Muscle layer of duodenum (tissue), 2 donors: ENCODE results near the gene SKIC2.
A peak's percentile ranks its signal among the peaks of the same experiment; 100 is the strongest.
"Not testable (repeated sequence)": the region's sequence is repeated elsewhere in the genome, so short reads cannot be mapped to it uniquely, and the experiment has no call there.

Experiments
- H3K27ac ChIP-seq: one replicate; pipeline ENCODE4 v1.7.0; 2013; ENCODE audit warnings: mild to moderate bottlenecking, low read length
- H3K27me3 ChIP-seq: one replicate; pipeline ENCODE4 v1.7.0; 2013; ENCODE audit warnings: low read depth, mild to moderate bottlenecking, control low read depth, low read length
- H3K36me3 ChIP-seq, 2 donors: one replicate each; pipeline ENCODE4 v1.7.0; 2013; ENCODE audit warnings: low read length in 2 of 2, control low read depth in 1 of 2, mild to moderate bottlenecking in 1 of 2; ENCODE audit not compliant: insufficient read depth in 2 of 2, control insufficient read depth in 1 of 2
- H3K4me1 ChIP-seq, 2 donors: one replicate each; pipeline ENCODE4 v1.7.0; 2013; ENCODE audit warnings: low read length in 2 of 2, mild to moderate bottlenecking in 2 of 2, control low read depth in 1 of 2, moderate library complexity in 1 of 2; ENCODE audit not compliant: insufficient read depth in 2 of 2, control insufficient read depth in 1 of 2
- H3K4me3 ChIP-seq, 2 donors: one replicate each; pipeline ENCODE4 v1.7.0; 2013; ENCODE audit warnings: low read length in 2 of 2, low read depth in 1 of 2, mild to moderate bottlenecking in 1 of 2
- H3K9me3 ChIP-seq, 2 donors: one replicate each; pipeline ENCODE4 v1.7.0; 2013; ENCODE audit warnings: low read length in 2 of 2, control low read depth in 1 of 2, mild to moderate bottlenecking in 1 of 2; ENCODE audit not compliant: control insufficient read depth in 1 of 2
- donor health status: healthy.

Gene SKIC2

DNA sequence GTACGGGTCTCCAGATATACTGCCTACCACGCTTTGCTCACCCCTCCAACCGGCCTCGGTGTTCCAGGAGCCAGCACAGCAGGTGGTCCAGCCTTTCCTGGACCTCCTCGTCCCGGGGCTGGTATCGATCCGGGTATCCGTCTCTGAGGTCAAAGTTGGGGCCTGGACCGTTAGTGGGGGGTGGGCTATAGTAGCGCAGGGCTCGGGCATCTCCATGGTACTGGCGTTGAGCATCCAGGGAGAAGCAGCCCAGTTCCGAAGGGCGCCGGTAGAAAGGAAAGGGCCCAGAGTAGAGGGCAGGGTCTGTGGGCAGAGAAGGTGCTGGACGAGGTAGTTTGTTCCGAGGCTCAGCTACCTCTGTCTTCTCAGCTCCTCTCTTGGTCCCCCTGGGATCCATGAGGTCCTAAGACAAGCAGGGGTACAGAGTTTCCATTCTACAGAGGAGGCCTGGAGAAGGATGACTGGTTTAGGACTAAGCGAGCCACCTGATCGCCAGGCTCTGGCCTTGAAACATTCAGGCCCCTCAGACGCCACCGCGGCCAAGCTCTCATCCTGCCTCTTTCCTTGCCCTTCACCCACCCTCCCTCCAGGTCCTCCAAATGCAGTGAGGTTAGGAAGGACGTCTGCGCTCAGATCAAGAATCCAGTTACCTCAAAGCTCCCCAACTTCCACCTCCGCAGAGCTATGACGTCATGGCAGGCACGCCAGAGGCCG, 12.5 kb downstream of the SKIC2 start:
- Histone ChIP-seq H3K4me1 (peaks cover 6 to 26% of the 10 kb centered on the region in 2 donors), H3K4me3 (peak overlapping the region; percentile 85 to 97), H3K36me3 (peaks cover 22 to 56% of the 10 kb centered on the region in 2 donors), H3K27ac (peak overlapping the region; percentile 99), H3K9me3 (no peaks in the 10 kb centered on the region), H3K27me3 (no peaks in the 10 kb centered on the region)

DNA sequence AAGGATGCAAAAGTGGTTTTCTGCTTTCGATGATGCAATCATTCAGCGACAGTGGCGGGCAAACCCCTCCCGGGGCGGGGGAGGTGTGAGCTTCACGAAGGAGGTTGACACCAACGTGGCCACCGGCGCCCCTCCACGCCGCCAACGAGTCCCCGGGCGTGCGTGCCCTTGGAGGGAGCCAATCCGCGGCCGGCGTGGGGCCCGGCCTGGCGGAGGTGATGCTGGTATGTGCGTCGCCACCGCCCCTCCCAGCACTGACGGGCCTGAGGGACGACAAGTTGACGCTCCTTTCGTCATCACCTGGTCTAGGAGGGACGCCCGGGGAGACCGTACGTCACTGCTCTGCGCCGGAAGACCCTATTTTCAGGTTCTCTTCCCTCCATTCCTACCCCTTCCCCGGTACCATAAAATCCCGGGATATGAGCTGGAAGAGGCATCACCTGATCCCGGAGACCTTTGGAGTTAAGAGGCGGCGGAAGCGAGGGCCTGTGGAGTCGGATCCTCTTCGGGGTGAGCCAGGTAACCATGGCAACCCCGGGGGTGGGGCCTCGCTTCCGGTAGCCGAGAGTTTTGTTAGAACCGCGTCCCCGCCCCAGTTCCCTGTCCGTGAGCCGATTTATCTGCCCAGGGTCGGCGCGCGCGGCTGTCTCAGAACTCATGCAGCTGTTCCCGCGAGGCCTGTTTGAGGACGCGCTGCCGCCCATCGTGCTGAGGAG, 13.2 kb downstream of the SKIC2 start, which contains the start of gene DXO:
Gene DXO, minus strand, starts transcription at position 146 of the 716 bp plus-strand sequence. CDS start 463 bp downstream, outside the sequence.
- H3K27me3 ChIP-seq, result no peaks in the 10 kb centered on the region
- peak within 1 kb of the TSS; percentile 85 to 97 for H3K4me3 ChIP-seq
- peaks cover 15 to 49% of the 10 kb centered on the region in 2 donors for H3K36me3 ChIP-seq
- peak within 1 kb of the TSS; percentile 99 for H3K27ac ChIP-seq
- H3K9me3 ChIP-seq, result no peaks in the 10 kb centered on the region
- H3K4me1 ChIP-seq, result peaks cover 6 to 26% of the 10 kb centered on the region in 2 donors

DNA sequence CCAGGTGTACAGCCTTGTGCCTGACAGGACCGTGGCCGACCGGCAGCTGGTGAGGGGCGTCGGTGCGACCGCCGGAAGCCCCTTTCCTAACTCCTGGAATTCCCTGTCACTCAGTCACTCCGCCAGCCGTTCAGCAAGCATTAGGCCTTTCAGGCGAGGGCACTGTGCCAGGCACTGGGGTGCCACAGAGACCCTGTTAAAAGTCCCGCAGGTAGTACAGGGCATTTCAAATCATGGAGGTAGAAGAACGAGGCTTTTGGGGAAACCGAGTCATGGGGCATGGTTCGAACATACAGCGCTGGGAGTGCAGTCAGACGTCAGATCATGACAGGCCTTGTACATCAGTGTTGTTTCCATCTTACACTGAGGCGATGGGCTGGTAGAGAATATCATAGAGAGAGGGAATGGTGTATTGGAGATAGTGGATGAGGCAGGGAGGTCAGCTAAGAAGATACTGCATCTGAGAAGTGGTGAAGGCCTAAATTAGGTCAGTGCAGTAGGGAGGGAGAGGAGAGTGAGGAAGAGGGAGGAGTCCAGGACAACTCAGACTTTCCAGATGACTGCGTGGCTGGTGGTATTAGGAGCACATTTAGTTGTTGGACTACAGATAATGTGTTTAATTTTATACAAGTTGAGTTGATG, 13.9 kb downstream of the SKIC2 start:
- Histone ChIP-seq H3K9me3 (no peaks in the 10 kb centered on the region), H3K4me1 (peaks cover 6 to 26% of the 10 kb centered on the region in 2 donors), H3K4me3 (peak overlapping the region; percentile 85 to 97), H3K27me3 (no peaks in the 10 kb centered on the region), H3K27ac (peak overlapping the region; percentile 99), H3K36me3 (peaks cover 13 to 42% of the 10 kb centered on the region in 2 donors)

DNA sequence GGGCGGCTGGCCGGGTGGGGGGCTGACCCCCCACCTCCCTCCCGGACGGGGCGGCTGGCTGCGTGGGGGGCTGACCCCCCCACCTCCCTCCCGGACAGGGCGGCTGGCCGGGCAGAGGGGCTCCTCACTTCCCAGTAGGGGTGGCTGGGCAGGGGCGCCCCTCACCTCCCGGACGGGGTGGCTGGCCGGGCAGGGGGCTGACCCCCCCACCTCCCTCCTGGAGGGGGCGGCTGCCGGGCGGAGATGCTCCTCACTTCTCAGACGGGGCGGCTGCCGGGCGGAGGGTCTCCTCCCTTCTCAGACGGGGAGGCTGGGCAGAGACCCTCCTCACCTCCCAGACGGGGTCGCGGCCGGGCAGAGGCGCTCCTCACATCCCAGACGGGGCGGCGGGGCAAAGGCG, 17.1 kb downstream of the SKIC2 start:
- not testable (repeated sequence) for H3K27ac ChIP-seq, H3K9me3 ChIP-seq, H3K27me3 ChIP-seq, H3K4me3 ChIP-seq
- peaks cover 6 to 18% of the 10 kb centered on the region in 2 donors for H3K4me1 ChIP-seq
- H3K36me3 ChIP-seq, result peaks cover 11 to 30% of the 10 kb centered on the region in 2 donors

DNA sequence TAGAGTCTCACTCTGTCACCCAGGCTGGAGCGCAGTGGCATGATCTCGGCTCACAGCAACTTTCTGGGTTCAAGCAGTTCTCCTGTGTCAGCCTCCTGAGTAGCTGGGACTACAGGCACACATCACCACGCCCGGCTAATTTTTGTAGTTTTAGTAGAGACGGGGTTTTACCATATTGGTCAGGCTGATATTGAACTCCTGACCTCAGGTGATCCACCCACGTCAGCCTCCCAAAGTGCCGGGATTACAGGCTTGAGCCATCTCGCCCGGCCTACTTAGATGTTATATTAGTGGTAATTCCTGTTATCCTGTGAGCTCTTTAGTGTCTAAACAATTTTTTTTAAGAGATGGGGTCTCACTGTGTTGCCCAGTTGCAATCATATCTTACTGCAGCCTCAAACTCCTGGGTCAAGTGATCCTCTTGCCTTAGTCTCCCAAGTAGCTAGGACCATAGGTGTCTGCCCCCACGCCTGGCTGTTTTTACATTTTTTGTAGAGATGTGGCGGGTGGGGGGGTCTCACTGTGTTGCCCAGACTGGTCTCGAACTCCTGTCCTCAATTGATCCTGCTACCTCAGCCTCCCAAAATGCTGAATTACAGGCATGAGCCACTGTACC, 18.9 kb downstream of the SKIC2 start:
- H3K27me3 ChIP-seq, result no peaks in the 10 kb centered on the region
- H3K4me3 ChIP-seq, result no peak overlapping the region
- no peak overlapping the region for H3K27ac ChIP-seq
- H3K9me3 ChIP-seq, result no peaks in the 10 kb centered on the region
- peaks cover 11 to 16% of the 10 kb centered on the region in 2 donors for H3K36me3 ChIP-seq
- peaks cover 6 to 8% of the 10 kb centered on the region in 2 donors for H3K4me1 ChIP-seq

DNA sequence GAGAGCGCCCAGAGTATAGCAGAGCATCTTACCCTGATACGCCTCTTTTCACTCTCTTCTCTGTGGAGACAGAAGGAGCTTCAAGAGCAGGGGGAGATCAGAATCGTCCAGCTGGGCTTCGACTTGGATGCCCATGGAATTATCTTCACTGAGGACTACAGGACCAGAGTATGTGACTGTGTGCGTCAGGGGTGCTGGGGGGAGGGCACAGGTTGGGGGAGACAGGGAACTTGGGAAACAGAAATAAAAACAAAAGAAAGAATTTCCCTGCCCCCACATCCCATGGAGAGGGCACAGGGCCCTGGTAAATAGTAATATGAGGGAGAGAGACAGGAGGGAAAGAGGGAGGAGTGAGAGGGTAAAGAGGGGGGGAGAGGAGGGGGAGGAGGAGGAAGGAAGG, 19.9 kb downstream of the SKIC2 start:
- no peaks in the 10 kb centered on the region for H3K4me1 ChIP-seq
- H3K27ac ChIP-seq, result no peak overlapping the region
- H3K9me3 ChIP-seq, result no peaks in the 10 kb centered on the region
- peaks cover 11 to 16% of the 10 kb centered on the region in 2 donors for H3K36me3 ChIP-seq
- no peak overlapping the region for H3K4me3 ChIP-seq
- no peaks in the 10 kb centered on the region for H3K27me3 ChIP-seq

DNA sequence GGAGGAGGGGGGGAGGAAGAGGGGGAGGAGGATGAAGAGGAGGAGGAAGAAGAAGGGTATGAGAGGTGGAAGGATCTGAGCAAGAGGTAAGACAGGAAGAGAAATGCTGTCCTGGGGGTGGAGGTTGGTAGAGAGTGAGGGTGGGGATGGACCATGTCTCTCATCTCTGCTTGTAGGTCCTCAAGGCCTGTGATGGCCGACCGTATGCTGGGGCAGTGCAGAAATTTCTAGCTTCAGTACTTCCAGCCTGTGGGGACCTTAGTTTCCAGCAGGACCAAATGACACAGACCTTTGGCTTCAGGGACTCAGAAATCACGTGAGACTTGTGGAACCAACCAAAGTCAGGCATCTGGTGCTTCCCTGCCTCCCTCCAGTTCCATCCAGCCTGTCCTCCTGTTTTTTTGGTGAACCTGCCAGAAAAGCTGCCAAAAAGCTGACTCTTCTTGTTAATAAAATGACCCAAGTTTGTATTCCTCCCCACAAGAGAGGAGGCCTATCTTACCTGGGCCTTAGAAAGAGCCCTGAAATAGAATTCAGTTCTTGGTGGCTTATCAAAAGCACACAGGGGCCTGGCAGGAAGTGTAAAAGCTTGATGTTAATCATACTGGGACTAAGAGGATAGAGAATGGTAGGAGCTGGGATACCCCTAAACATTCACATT, 20.4 kb downstream of the SKIC2 start:
- Histone ChIP-seq H3K9me3 (no peaks in the 10 kb centered on the region), H3K36me3 (peaks cover 11 to 16% of the 10 kb centered on the region in 2 donors), H3K4me1 (no peaks in the 10 kb centered on the region), H3K27me3 (no peaks in the 10 kb centered on the region), H3K4me3 (no peak overlapping the region), H3K27ac (no peak overlapping the region)

DNA sequence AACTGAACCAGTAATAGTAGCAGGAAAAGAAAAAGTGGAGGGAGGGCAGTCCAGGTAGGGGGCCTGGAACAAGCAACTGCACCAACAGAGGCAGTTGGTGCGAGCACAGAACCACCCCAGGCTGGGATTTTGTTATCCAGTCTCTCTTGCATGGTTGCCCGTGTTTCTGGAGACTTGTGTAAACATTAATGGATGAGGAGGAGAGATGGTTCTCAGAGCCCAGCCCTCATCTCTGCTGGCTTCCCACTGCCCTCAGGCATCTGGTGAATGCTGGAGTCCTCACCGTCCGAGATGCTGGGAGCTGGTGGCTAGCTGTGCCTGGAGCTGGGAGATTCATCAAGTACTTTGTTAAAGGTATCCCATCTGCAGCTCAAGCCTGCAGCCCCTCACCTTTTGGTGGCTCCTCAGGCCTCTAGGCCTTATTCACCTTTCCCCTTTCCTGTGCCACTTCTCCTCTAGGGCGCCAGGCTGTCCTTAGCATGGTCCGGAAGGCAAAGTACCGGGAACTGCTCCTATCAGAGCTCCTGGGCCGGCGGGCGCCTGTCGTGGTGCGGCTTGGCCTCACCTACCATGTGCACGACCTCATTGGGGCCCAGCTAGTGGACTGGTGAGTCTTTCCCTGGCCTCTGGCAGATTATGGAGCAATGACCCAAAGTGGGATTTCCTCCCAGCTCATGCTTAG, 21.4 kb downstream of the SKIC2 start:
- not testable (repeated sequence) for H3K9me3 ChIP-seq, H3K27ac ChIP-seq, H3K4me3 ChIP-seq, H3K27me3 ChIP-seq, H3K4me1 ChIP-seq
- peaks cover 11 to 16% of the 10 kb centered on the region in 2 donors for H3K36me3 ChIP-seq

DNA sequence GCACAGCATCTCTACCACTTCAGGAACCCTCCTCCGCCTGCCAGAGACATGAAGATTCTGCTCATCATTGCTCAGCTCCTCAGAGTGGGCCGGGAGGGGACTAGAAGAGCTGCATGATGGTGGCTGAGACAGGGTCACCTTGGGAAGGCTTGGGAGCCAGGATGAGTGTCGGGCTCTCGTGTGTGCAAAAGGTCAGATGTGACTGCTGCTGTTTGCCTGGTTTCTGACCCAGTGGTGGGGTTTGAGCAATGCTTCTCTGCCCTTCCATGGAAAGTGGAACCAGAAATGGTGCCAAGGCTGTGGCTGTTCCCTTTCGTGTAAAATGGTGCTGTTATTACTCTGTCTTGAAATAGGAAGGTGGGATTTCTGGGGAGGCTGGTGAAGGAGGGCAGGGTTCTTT, 22.0 kb downstream of the SKIC2 start:
- H3K9me3 ChIP-seq, H3K4me1 ChIP-seq, H3K27ac ChIP-seq, H3K27me3 ChIP-seq, H3K4me3 ChIP-seq: not testable (repeated sequence)
- peaks cover 11 to 16% of the 10 kb centered on the region in 2 donors for H3K36me3 ChIP-seq

DNA sequence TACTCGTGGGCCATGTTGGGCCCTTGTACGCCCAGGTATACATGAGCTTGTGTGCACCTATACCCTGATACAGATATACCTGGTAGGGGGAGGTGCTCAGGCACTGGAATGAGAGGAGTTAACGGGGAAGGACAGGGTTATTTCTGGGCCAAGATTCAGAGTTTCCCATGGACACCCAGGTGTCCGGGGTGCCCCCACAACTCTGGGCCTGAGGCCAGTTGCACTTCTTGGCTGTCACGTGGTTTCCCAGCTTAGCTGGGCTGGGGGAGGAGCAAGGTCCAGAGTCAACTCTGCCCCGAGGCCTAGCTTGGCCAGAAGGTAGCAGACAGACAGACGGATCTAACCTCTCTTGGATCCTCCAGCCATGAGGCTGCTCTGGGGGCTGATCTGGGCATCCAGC, 22.8 kb downstream of the SKIC2 start, which contains the start of gene C4A:
Gene C4A, plus strand, starts transcription at position 314 of the 400 bp plus-strand sequence. Its CDS starts 51 bp downstream, at position 365.
- H3K9me3 ChIP-seq, H3K4me1 ChIP-seq, H3K27ac ChIP-seq, H3K27me3 ChIP-seq, H3K4me3 ChIP-seq: not testable (repeated sequence)
- H3K36me3 ChIP-seq, result peaks cover 11 to 16% of the 10 kb centered on the region in 2 donors
